BE2C (cell line): ENCODE measurements around the gene RNASEH2A.

ENCODE experiments used
- DNase-seq: peaks from one replicate; pipeline ENCODE4 v3.0.0-alpha.2; 2020
- H3K27me3 ChIP-seq: fragments of 250-450 bp; sonication (Bioruptor Pico); 2 replicates; pipeline ENCODE4 v1.5.1; 2020; ENCODE audit warnings: mild to moderate bottlenecking
- H3K36me3 ChIP-seq: fragments of 250-450 bp; sonication (Bioruptor Pico); 2 replicates; pipeline ENCODE4 v1.5.1; 2020; ENCODE audit warnings: mild to moderate bottlenecking
- H3K4me1 ChIP-seq: fragments of 250-450 bp; sonication (Bioruptor Pico); 2 replicates; pipeline ENCODE4 v1.5.1; 2020
- H3K4me3 ChIP-seq: 2 replicates; pipeline ENCODE4 v1.5.1; 2011; ENCODE audit warnings: low read depth, low read length
- H3K9me3 ChIP-seq: fragments of 250-450 bp; sonication (Bioruptor Pico); 2 replicates; pipeline ENCODE4 v1.5.1; 2020
- CTCF ChIP-seq: IDR thresholded peaks from 2 replicates; pipeline ENCODE4 v1.5.1; 2012; ENCODE audit warnings: mild to moderate bottlenecking, low read depth, low read length

RNASEH2A gene

GRCh38 chr19:12784394-12784870 lies 22.0 kb upstream of the RNASEH2A start:
- no peak for TF ChIP-seq CTCF
- peaks cover 48% of the 10 kb centered on the region for H3K4me1 ChIP-seq
- H3K4me3 ChIP-seq = no peak overlapping the region

GRCh38 chr19:12784871-12785430 lies 21.4 kb upstream of the RNASEH2A start:
- Histone ChIP-seq H3K4me3 (no peak overlapping the region), H3K36me3 (no peaks in the 10 kb centered on the region), H3K4me1 (peaks cover 46% of the 10 kb centered on the region), H3K9me3 (no peaks in the 10 kb centered on the region), H3K27me3 (no peaks in the 10 kb centered on the region)
- DNase-seq = peak; percentile 44
- no peak for TF ChIP-seq CTCF

More at GRCh38 chr19:12784394-12784870, 22.0 kb upstream of the RNASEH2A start:
- DNase-seq = no peak
- no peaks in the 10 kb centered on the region for H3K27me3 ChIP-seq
- no peaks in the 10 kb centered on the region for H3K9me3 ChIP-seq
- no peaks in the 10 kb centered on the region for H3K36me3 ChIP-seq

- Histone ChIP-seq H3K4me1 (peaks cover 46% of the 10 kb centered on the region), H3K27me3 (no peaks in the 10 kb centered on the region), H3K36me3 (no peaks in the 10 kb centered on the region), H3K4me3 (no peak overlapping the region), H3K9me3 (no peaks in the 10 kb centered on the region)
- TF ChIP-seq CTCF = no peak
- no peak for DNase-seq
These were observed 20.9 kb upstream of the RNASEH2A start for GRCh38 chr19:12785431-12786031.

GRCh38 chr19:12786141-12786870 lies 20.1 kb upstream of the RNASEH2A start:
- H3K4me3 ChIP-seq = no peak overlapping the region
- no peak for DNase-seq
- H3K36me3 ChIP-seq = no peaks in the 10 kb centered on the region
- no peak for TF ChIP-seq CTCF
- H3K27me3 ChIP-seq = no peaks in the 10 kb centered on the region
- peaks cover 51% of the 10 kb centered on the region for H3K4me1 ChIP-seq
- no peaks in the 10 kb centered on the region for H3K9me3 ChIP-seq

- Histone ChIP-seq H3K27me3 (no peaks in the 10 kb centered on the region), H3K4me1 (peaks cover 51% of the 10 kb centered on the region), H3K9me3 (no peaks in the 10 kb centered on the region), H3K4me3 (no peak overlapping the region), H3K36me3 (no peaks in the 10 kb centered on the region)
- DNase-seq = no peak
- no peak for TF ChIP-seq CTCF
These were observed 19.4 kb upstream of the RNASEH2A start for GRCh38 chr19:12786952-12787351.

- TF ChIP-seq CTCF = no peak
- no peak overlapping the region for H3K4me3 ChIP-seq
- H3K9me3 ChIP-seq = no peaks in the 10 kb centered on the region
- H3K4me1 ChIP-seq = peaks cover 47% of the 10 kb centered on the region
- no peaks in the 10 kb centered on the region for H3K36me3 ChIP-seq
- no peaks in the 10 kb centered on the region for H3K27me3 ChIP-seq
- no peak for DNase-seq
These were observed 18.9 kb upstream of the RNASEH2A start for GRCh38 chr19:12787458-12787857.
